IMR-90 (cell line): Measurements from ENCODE around the gene FGF3. TPM values are rescaled to one million over a fixed set of nuclear protein-coding genes. Genes with fewer than 3 reads are reported as not detected.
A peak's percentile ranks its signal among the peaks of the same experiment; 100 is the strongest.

Source experiments
- ATAC-seq: fragments of 200-7000 bp; cut with Tn5 transposase; 2 replicates; pipeline ENCODE4 v1.9.1; 2020; ENCODE audit warnings: low read depth, mild to moderate bottlenecking, moderate library complexity
- BruUV-seq: library from RNA; stranded (reverse); fragments of 400-500 nt; replicated peaks from 2 replicates; lab custom pipeline; 2021; lab: Mats Ljungman, UMichigan
- CTCF ChIA-PET: fragments of 300-600 bp; formaldehyde crosslinking; extraction: SDS; loops from one replicate; lab custom pipeline; 2021; ENCODE audit warnings: antibody characterized with exemption; lab: Yijun Ruan, JAX
- POLR2A ChIA-PET: fragments of 300-600 bp; sonication (Branson Sonifier 250); formaldehyde crosslinking; loops from one replicate; lab custom pipeline; 2022; ENCODE audit warnings: antibody characterized with exemption; ENCODE audit not compliant: unreplicated experiment; lab: Charles Lee
- DNase-seq: peaks from one replicate; pipeline ENCODE4 v3.0.0; 2013
- H2AFZ ChIP-seq: replicated peaks from 2 replicates; pipeline ENCODE3; 2013; ENCODE audit warnings: low read length, mild to moderate bottlenecking; ENCODE audit not compliant: poor library complexity
- H2AK5ac ChIP-seq: 2 replicates; pipeline ENCODE4 v1.6.1; 2013; ENCODE audit warnings: low read depth, low read length, inconsistent platforms
- H2AK9ac ChIP-seq: replicated peaks from 2 replicates; pipeline ENCODE3; 2013; ENCODE audit warnings: mild to moderate bottlenecking, low read depth, low read length, moderate library complexity; ENCODE audit not compliant: poor library complexity
- H2BK120ac ChIP-seq: 2 replicates; pipeline ENCODE4 v1.6.1; 2013; ENCODE audit warnings: low read depth, low read length, inconsistent platforms
- H2BK15ac ChIP-seq: 3 replicates; pipeline ENCODE4 v1.6.1; 2013; ENCODE audit warnings: low read depth, low read length, inconsistent platforms
- H2BK20ac ChIP-seq: 2 replicates; pipeline ENCODE4 v1.6.1; 2013; ENCODE audit warnings: low read depth, mild to moderate bottlenecking, inconsistent platforms, low read length, moderate library complexity
- H2BK5ac ChIP-seq: 2 replicates; pipeline ENCODE4 v1.6.1; 2013; ENCODE audit warnings: mild to moderate bottlenecking, low read depth, low read length, inconsistent platforms; ENCODE audit not compliant: poor library complexity, severe bottlenecking
- H3K14ac ChIP-seq: replicated peaks from 2 replicates; pipeline ENCODE4 v1.6.1; 2013; ENCODE audit warnings: low read depth, low read length, inconsistent platforms
- H3K18ac ChIP-seq: 2 replicates; pipeline ENCODE4 v1.6.1; 2013; ENCODE audit warnings: low read depth, low read length, control low read depth
- H3K23ac ChIP-seq: 2 replicates; pipeline ENCODE4 v1.6.1; 2013; ENCODE audit warnings: low read depth, low read length, inconsistent platforms
- H3K27ac ChIP-seq: 2 replicates; pipeline ENCODE4 v1.5.1; 2013; ENCODE audit warnings: mild to moderate bottlenecking, control low read depth, low read length; ENCODE audit not compliant: insufficient read depth
- H3K27me3 ChIP-seq: 2 replicates; pipeline ENCODE4 v1.6.1; 2013; ENCODE audit warnings: low read length; ENCODE audit not compliant: control insufficient read depth, insufficient read depth
- H3K36me3 ChIP-seq: 2 replicates; pipeline ENCODE4 v1.6.1; 2013; ENCODE audit warnings: low read length, mixed read lengths; ENCODE audit not compliant: control insufficient read depth, insufficient read depth
- H3K4ac ChIP-seq: 2 replicates; pipeline ENCODE4 v1.6.1; 2013; ENCODE audit warnings: low read depth, low read length, inconsistent platforms
- H3K4me1 ChIP-seq: 2 replicates; pipeline ENCODE4 v1.6.1; 2013; ENCODE audit warnings: low read length, mixed read lengths; ENCODE audit not compliant: control insufficient read depth, insufficient read depth
- H3K4me2 ChIP-seq: 2 replicates; pipeline ENCODE4 v1.6.1; 2013; ENCODE audit warnings: low read depth, mild to moderate bottlenecking, control low read depth, low read length, moderate library complexity
- H3K4me3 ChIP-seq: 2 replicates; pipeline ENCODE4 v1.5.1; 2013; ENCODE audit warnings: low read depth, mild to moderate bottlenecking, control low read depth, low read length, moderate library complexity; ENCODE audit not compliant: insufficient read depth
- H3K56ac ChIP-seq: 2 replicates; pipeline ENCODE4 v1.6.1; 2013; ENCODE audit warnings: low read length, inconsistent platforms; ENCODE audit not compliant: insufficient read depth; ENCODE audit errors: extremely low read depth
- H3K79me1 ChIP-seq, 2 experiments: 2 replicates each; pipeline ENCODE4 v1.6.1; 2013; ENCODE audit warnings: low read length in 2 of 2, inconsistent platforms in 1 of 2, low read depth in 1 of 2
- H3K9ac ChIP-seq: 2 replicates; pipeline ENCODE4 v1.6.1; 2013; ENCODE audit warnings: low read depth, low read length, control low read depth
- H3K9me1 ChIP-seq: 2 replicates; pipeline ENCODE4 v1.6.1; 2013; ENCODE audit warnings: low read length, inconsistent platforms; ENCODE audit not compliant: insufficient read depth
- H3K9me3 ChIP-seq: 2 replicates; pipeline ENCODE4 v1.6.1; 2013; ENCODE audit warnings: low read length; ENCODE audit not compliant: control insufficient read depth, insufficient read depth
- H4K20me1 ChIP-seq: 2 replicates; pipeline ENCODE4 v1.6.1; 2013; ENCODE audit warnings: low read length, inconsistent platforms; ENCODE audit not compliant: insufficient read depth
- H4K5ac ChIP-seq: 2 replicates; pipeline ENCODE4 v1.6.1; 2013; ENCODE audit warnings: mild to moderate bottlenecking, low read depth, low read length, control low read depth
- H4K8ac ChIP-seq, 2 experiments: 2 replicates each; pipeline ENCODE4 v1.6.1; 2013; ENCODE audit warnings: low read depth in 2 of 2, low read length in 2 of 2, control low read depth in 1 of 2, inconsistent platforms in 1 of 2
- H4K91ac ChIP-seq: 2 replicates; pipeline ENCODE4 v1.6.1; 2013; ENCODE audit warnings: low read depth, low read length, inconsistent platforms; ENCODE audit not compliant: insufficient read depth
- BHLHE40 ChIP-seq: fragments of 150-350 bp; IDR thresholded peaks from 2 replicates; pipeline ENCODE4 v1.6.1; 2016; ENCODE audit warnings: mild to moderate bottlenecking, low read depth, low read length
- CEBPB ChIP-seq: IDR thresholded peaks from 2 replicates; pipeline ENCODE4 v1.6.1; 2012; ENCODE audit warnings: low read depth, low read length, improper control_type of control experiment
- CHD1 ChIP-seq: IDR thresholded peaks from 2 replicates; pipeline ENCODE4 v1.6.1; 2012; ENCODE audit warnings: low read depth, low read length, improper control_type of control experiment
- ELK1 ChIP-seq: fragments of 150-350 bp; IDR thresholded peaks from 2 replicates; pipeline ENCODE4 v1.6.1; 2016; ENCODE audit warnings: low read depth, mild to moderate bottlenecking, low read length, moderate library complexity, borderline replicate concordance
- FOS ChIP-seq: fragments of 150-350 bp; IDR thresholded peaks from 2 replicates; pipeline ENCODE4 v1.6.1; 2016; ENCODE audit warnings: low read depth, low read length
- MAFK ChIP-seq: IDR thresholded peaks from 2 replicates; pipeline ENCODE4 v1.6.1; 2012; ENCODE audit warnings: low read depth, low read length, improper control_type of control experiment
- MAZ ChIP-seq: IDR thresholded peaks from 2 replicates; pipeline ENCODE4 v1.6.1; 2012; ENCODE audit warnings: low read depth, mild to moderate bottlenecking, low read length, improper control_type of control experiment, moderate library complexity, borderline replicate concordance
- MXI1 ChIP-seq: IDR thresholded peaks from 2 replicates; pipeline ENCODE4 v1.6.1; 2012; ENCODE audit warnings: low read depth, mild to moderate bottlenecking, low read length, moderate library complexity, borderline replicate concordance
- POLR2A ChIP-seq: IDR thresholded peaks from 2 replicates; pipeline ENCODE4 v1.6.1; 2012; ENCODE audit warnings: mild to moderate bottlenecking, low read depth, low read length
- RAD21 ChIP-seq: IDR thresholded peaks from 2 replicates; pipeline ENCODE4 v1.6.1; 2012; ENCODE audit warnings: low read length, improper control_type of control experiment
- RCOR1 ChIP-seq: IDR thresholded peaks from 2 replicates; pipeline ENCODE4 v1.6.1; 2012; ENCODE audit warnings: mild to moderate bottlenecking, low read length, improper control_type of control experiment; ENCODE audit not compliant: insufficient replicate concordance
- RFX5 ChIP-seq: IDR thresholded peaks from 2 replicates; pipeline ENCODE4 v1.8.0; 2012; ENCODE audit warnings: low read depth, mild to moderate bottlenecking, low read length, moderate library complexity
- SMC3 ChIP-seq: fragments of 150-350 bp; IDR thresholded peaks from 2 replicates; pipeline ENCODE4 v1.6.1; 2016; ENCODE audit warnings: low read depth, mild to moderate bottlenecking, antibody characterized with exemption, low read length, moderate library complexity
- WGBS, 2 experiments: methylation state at CpG; one replicate each; pipeline versions ENCODE4 v1.1.5 to v1.1.7; 2013; ENCODE audit warnings: missing lambda C conversion rate in 2 of 2; ENCODE audit not compliant: insufficient read length in 1 of 2; ENCODE audit errors: extremely low coverage in 2 of 2; 5-methylcytosine and 5-hydroxymethylcytosine counted together
- dilution Hi-C: fragments of 300-500 bp; cut with HindIII; formaldehyde crosslinking; loops from one replicate; pipeline ENCODE4 v1.14.3; 2018; ENCODE audit warnings: low sequenced_read_pairs; ENCODE audit not compliant: unreplicated experiment
- in situ Hi-C: fragments of 300-500 bp; cut with MboI; formaldehyde crosslinking; loops from 3 replicates; pipeline ENCODE4 v1.14.3; 2019; ENCODE audit warnings: low sequenced_read_pairs, inconsistent platforms, mixed read lengths
- intact Hi-C: fragments of 100-400 bp; cut with micrococcal nuclease; formaldehyde crosslinking; loops from 2 replicates; pipeline ENCODE4 v1.10.0; 2022
- polyA plus RNA-seq, 3 experiments: library from polyadenylated mRNA; depleted of rRNA; stranded (reverse); fragments of >200 nt; gene quantifications; 2 replicates each; pipeline ENCODE4 v1.2.3, GENCODE V29; 2012; ENCODE audit warnings: low replicate concordance in 1 of 3
- total RNA-seq: library from RNA; depleted of rRNA; stranded (reverse); fragments of >200 nt; gene quantifications from 2 replicates; pipeline ENCODE4 v1.2.3, GENCODE V29; 2012
- TF ChIP-seq, protein P1 (sequence below): fragments of 150-350 bp; IDR thresholded peaks from 2 replicates; pipeline ENCODE4 v1.6.1; 2017; ENCODE audit warnings: mild to moderate bottlenecking, antibody characterized with exemption, low read length, low read depth

Gene FGF3
- total and polyA plus RNA-seq, 2 of the 4 experiments (the other 2 are of a cell fraction) = not detected

GRCh38 chr11:69841170-69841858 is 22.1 kb upstream of the FGF3 start:
- ATAC-seq (no peak), DNase-seq (no peak)
- Histone ChIP-seq H3K14ac (no peak overlapping the region), H3K4me3 (no peak overlapping the region), H3K9ac (no peak overlapping the region), H3K23ac (no peak overlapping the region), H3K4me1 (no peaks in the 10 kb centered on the region), H2AK5ac (no peak overlapping the region), H2BK20ac (no peak overlapping the region), H3K9me3 (peaks cover 2% of the 10 kb centered on the region; the same call in 1 of the 2 replicates), H4K5ac (no peak overlapping the region), H4K91ac (no peak overlapping the region), H3K4me2 (no peak overlapping the region), H3K79me1 (no peaks in the 10 kb centered on the region), H3K27ac (no peak overlapping the region), H2BK120ac (no peak overlapping the region), H3K9me1 (no peaks in the 10 kb centered on the region), H4K8ac (no peak overlapping the region), H3K4ac (no peak overlapping the region), H2BK15ac (no peak overlapping the region), H2BK5ac (no peak overlapping the region), H3K18ac (no peak overlapping the region), H3K56ac (no peak overlapping the region), H3K27me3 (peaks cover 49% of the 10 kb centered on the region), H3K36me3 (no peaks in the 10 kb centered on the region), H2AFZ (no peak overlapping the region), H2AK9ac (peak overlapping the region; percentile 5), H4K20me1 (no peaks in the 10 kb centered on the region)
- intact Hi-C loops (no loop called here), dilution Hi-C loops (no loop called here), in situ Hi-C loops (no loop called here)
- no TSS peak for BruUV-seq
- CTCF ChIA-PET = interaction anchor here (0.8 kb wide), 1 partner anchor 125 kb away, joined by 3 read pairs; no protein-coding TSS in a partner anchor
- POLR2A ChIA-PET = no interaction called here
- no peak for TF ChIP-seq SMC3
- no peak for TF ChIP-seq MAFK
- TF ChIP-seq MXI1 = no peak
- TF ChIP-seq RFX5 = no peak
- TF ChIP-seq FOS = no peak
- TF ChIP-seq, protein P1, sequence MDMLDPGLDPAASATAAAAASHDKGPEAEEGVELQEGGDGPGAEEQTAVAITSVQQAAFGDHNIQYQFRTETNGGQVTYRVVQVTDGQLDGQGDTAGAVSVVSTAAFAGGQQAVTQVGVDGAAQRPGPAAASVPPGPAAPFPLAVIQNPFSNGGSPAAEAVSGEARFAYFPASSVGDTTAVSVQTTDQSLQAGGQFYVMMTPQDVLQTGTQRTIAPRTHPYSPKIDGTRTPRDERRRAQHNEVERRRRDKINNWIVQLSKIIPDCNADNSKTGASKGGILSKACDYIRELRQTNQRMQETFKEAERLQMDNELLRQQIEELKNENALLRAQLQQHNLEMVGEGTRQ = no peak
- no peak for TF ChIP-seq MAZ
- no peak for TF ChIP-seq RCOR1
- no peak for TF ChIP-seq CEBPB
- no peak for TF ChIP-seq BHLHE40
- no peak for TF ChIP-seq RAD21
- TF ChIP-seq POLR2A = no peak
- no peak for TF ChIP-seq ELK1
- TF ChIP-seq CHD1 = no peak
- WGBS, 2 experiments = 67% methylated on average over 3 of the region's 4 CpGs; no CpG with 5 or more reads in 1 of the 2 experiments
